ENCODE measurements around the gene ACOXL. TPM values are rescaled to one million over a fixed set of nuclear protein-coding genes. Genes with fewer than 3 reads are reported as not detected.

ACOXL gene
- total RNA-seq, 4 donors from 2014 or later, result 0.55 to 5.2 (median 1.1) TPM; not detected in 1

DNA sequence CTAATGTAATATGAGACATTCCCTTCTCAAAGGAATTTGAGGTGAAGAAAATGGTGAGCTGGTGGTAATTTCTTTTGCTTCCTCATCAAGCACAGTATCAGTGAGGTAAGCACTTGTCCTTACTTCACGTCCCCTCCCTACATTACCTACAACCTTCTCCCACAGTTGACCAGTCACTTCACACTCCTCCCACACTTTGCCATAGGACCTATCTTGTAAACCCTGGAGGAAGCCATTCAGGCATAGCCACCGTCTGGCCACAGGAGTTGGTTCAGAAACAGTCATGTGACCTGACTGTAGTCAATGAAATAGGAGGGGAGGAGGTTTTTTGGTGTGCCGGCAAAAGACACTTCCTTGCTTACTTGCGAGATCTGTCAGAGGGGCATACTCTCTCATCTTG is 12.1 kb downstream of the ACOXL start:
- no peak for DNase-seq
- TF ChIP-seq POLR2AphosphoS5 (IDR thresholded peaks at IDR 0.05) (no peak), EP300 (IDR thresholded peaks at IDR 0.05; ENCODE audit: low read depth) (no peak), POLR2A (IDR thresholded peaks at IDR 0.05) (no peak)
- TF ChIP-seq, protein P1, sequence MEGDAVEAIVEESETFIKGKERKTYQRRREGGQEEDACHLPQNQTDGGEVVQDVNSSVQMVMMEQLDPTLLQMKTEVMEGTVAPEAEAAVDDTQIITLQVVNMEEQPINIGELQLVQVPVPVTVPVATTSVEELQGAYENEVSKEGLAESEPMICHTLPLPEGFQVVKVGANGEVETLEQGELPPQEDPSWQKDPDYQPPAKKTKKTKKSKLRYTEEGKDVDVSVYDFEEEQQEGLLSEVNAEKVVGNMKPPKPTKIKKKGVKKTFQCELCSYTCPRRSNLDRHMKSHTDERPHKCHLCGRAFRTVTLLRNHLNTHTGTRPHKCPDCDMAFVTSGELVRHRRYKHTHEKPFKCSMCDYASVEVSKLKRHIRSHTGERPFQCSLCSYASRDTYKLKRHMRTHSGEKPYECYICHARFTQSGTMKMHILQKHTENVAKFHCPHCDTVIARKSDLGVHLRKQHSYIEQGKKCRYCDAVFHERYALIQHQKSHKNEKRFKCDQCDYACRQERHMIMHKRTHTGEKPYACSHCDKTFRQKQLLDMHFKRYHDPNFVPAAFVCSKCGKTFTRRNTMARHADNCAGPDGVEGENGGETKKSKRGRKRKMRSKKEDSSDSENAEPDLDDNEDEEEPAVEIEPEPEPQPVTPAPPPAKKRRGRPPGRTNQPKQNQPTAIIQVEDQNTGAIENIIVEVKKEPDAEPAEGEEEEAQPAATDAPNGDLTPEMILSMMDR (IDR thresholded peaks at IDR 0.05), result no peak
- Histone ChIP-seq H3K4me3 (no peak overlapping the region), H3K4me1 (no peaks in the 10 kb centered on the region), H3K27me3 (peaks cover 16% of the 10 kb centered on the region), H3K27ac (no peak overlapping the region), H3K36me3 (no peaks in the 10 kb centered on the region), H3K9me3 (no peaks in the 10 kb centered on the region)
- in situ Hi-C loops (cut with MboI; ENCODE audit: low pct_ligation_motif_present in 1 of 4, low pct_unique_long_range_greater_than_20kb in 1 of 4, low sequenced_read_pairs in 3 of 4), result no loop called here
- intact Hi-C loops (cut with DNase I; ENCODE audit: low total_unique reads), result no loop called here
- WGBS, 2 donors (ENCODE audit: low coverage in 1 of 2), result 71 to 77% methylated on average over 4 of the region's 4 CpGs

DNA sequence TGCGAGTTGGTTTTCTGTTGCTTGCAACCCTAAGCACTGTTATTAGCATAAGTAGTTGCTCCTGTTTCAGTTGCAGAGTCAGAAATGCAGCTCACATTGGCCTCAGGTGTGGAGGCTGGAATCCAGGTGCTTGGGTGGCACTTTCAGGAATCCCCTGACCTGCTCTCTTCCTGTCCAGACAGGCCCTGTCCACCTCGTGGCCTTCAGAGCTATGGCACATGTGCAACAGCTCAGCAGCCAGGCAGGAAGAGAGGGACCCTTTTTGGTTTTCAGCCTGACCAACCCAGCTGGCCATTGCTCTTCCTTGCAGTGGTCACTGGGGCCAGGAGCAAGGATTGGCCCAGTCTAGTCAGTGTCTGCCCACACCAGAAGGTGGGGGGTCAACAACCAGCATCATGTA is 12.7 kb downstream of the ACOXL start:
- Histone ChIP-seq H3K9me3 (no peaks in the 10 kb centered on the region), H3K27me3 (peaks cover 18% of the 10 kb centered on the region), H3K27ac (no peak overlapping the region), H3K36me3 (no peaks in the 10 kb centered on the region), H3K4me1 (no peaks in the 10 kb centered on the region), H3K4me3 (no peak overlapping the region)
- in situ Hi-C loops (cut with MboI; ENCODE audit: low pct_ligation_motif_present in 1 of 4, low pct_unique_long_range_greater_than_20kb in 1 of 4, low sequenced_read_pairs in 3 of 4), result no loop called here
- DNase-seq, result no peak
- TF ChIP-seq EP300 (IDR thresholded peaks at IDR 0.05; ENCODE audit: low read depth) (no peak), POLR2A (IDR thresholded peaks at IDR 0.05) (no peak), POLR2AphosphoS5 (IDR thresholded peaks at IDR 0.05) (no peak)
- TF ChIP-seq, protein P1 (IDR thresholded peaks at IDR 0.05), result no peak
- 94% methylated on average over 2 of the region's 2 CpGs; no CpG with 5 or more reads in 1 of the 2 donors for WGBS, 2 donors (ENCODE audit: low coverage in 1 of 2)
- intact Hi-C loops (cut with DNase I; ENCODE audit: low total_unique reads), result no loop called here

DNA sequence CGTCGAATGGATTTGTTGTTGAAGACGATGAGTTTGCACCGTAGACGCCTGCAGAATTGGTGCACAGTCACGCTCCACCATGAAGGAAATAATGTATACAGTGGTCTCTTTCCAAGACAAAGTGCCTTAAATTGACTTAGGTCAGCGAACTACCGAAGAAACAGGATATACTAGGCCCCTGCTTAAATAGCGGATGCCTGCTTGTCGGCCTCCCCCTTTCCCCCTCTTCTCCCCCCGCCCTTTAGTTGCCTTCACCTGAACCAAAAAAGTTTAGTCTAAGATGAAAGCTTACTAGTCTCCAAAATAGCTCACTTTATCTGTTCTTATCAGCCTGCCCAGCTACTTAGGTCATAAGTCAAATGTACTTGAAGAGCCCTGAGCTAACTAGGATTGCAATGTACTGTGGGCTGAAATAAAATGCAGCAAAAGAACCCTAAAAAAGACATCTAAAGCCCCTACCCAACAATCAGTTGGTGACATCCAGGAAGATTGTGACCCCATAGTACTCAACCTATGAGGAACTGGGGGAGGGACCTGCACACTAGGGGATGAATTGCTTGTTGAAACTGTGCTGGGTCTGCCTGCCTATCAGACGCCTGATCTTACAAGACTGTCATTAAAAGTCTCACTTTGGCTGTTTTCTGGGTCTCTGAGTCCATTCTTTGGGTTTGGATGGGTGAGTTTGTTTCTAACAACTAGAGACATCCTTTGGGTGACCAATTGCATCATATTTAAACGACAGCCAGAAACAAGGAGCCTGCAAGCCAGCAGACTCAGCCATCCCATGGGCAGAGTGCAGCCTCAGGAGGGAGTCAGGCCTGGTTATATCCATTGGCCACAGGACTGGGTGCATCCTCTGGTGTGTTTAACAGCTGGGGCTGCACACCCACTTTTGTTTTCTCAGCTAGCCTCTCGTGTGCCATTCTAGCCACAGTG is 14.5 kb downstream of the ACOXL start:
- TF ChIP-seq POLR2AphosphoS5 (IDR thresholded peaks at IDR 0.05) (no peak), POLR2A (IDR thresholded peaks at IDR 0.05) (no peak), EP300 (IDR thresholded peaks at IDR 0.05; ENCODE audit: low read depth) (no peak)
- TF ChIP-seq, protein P1 (IDR thresholded peaks at IDR 0.05), result no peak
- H3K9me3 ChIP-seq, result no peaks in the 10 kb centered on the region
- 87 to 100% methylated on average over 1 to 14 of the region's 14 CpGs for WGBS, 2 donors (ENCODE audit: low coverage in 1 of 2)
- no peaks in the 10 kb centered on the region for H3K4me1 ChIP-seq
- intact Hi-C loops (cut with DNase I; ENCODE audit: low total_unique reads) (no loop called here), in situ Hi-C loops (cut with MboI; ENCODE audit: low pct_ligation_motif_present in 1 of 4, low pct_unique_long_range_greater_than_20kb in 1 of 4, low sequenced_read_pairs in 3 of 4) (no loop called here)
- H3K27me3 ChIP-seq, result peaks cover 18% of the 10 kb centered on the region
- no peak overlapping the region for H3K27ac ChIP-seq
- no peak for DNase-seq
- no peak overlapping the region for H3K4me3 ChIP-seq
- no peaks in the 10 kb centered on the region for H3K36me3 ChIP-seq

DNA sequence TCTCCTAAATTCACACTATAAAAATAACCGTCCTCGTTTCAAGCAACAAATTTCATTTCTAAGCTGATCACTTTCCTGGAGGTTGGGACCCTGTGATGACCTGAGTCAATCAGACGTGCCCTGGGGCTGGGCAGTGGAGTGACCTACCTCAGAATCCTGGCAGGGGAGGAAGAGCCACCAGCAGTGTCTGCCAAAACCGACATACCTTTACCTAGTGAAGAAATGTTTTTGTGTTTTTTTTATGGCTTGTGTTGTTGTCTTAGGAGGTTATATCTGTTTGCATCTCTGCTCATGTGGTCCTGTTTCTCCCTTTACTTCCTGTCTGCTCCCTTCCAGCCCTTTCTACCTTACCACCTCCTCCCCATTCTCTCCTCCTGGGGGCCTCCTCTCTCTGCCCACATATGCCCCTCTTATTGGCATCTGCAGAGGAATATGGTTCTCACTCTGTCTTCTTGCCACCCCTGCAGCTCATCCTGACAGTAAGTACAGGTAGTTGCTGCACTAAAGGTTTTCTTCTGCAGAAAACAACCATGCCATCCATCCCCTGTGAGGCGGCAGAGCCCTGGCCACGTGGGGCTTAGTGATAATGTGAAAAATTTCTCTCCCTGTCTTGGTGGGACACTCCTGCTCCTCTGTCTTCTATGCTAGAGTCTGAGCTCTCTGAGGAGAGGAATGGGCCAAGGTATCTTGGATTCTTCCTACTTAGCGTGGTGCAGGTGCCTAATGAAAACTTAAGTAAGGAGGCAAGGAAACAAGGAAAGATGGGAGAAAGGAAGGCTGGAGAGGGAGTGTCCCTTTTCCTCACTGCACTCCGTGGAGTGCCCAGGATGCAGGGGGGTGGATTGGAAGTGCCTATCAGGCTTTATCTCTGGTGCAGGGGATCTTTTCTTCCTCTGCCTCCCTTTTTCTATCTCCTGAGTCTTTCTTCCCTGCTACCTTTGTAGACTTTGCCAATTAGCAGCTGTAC is 15.4 kb downstream of the ACOXL start:
- TF ChIP-seq, protein P1 (IDR thresholded peaks at IDR 0.05), result no peak
- no peak for TF ChIP-seq POLR2A (IDR thresholded peaks at IDR 0.05)
- no peak for TF ChIP-seq EP300 (IDR thresholded peaks at IDR 0.05; ENCODE audit: low read depth)
- no peak for TF ChIP-seq POLR2AphosphoS5 (IDR thresholded peaks at IDR 0.05)
- intact Hi-C loops (cut with DNase I; ENCODE audit: low total_unique reads) (no loop called here), in situ Hi-C loops (cut with MboI; ENCODE audit: low pct_ligation_motif_present in 1 of 4, low pct_unique_long_range_greater_than_20kb in 1 of 4, low sequenced_read_pairs in 3 of 4) (no loop called here)
- Histone ChIP-seq H3K4me3 (no peak overlapping the region), H3K27ac (no peak overlapping the region), H3K9me3 (no peaks in the 10 kb centered on the region), H3K4me1 (no peaks in the 10 kb centered on the region), H3K36me3 (no peaks in the 10 kb centered on the region), H3K27me3 (peaks cover 18% of the 10 kb centered on the region)
- DNase-seq, result no peak
- 57 to 60% methylated on average over 2 to 8 of the region's 8 CpGs for WGBS, 2 donors (ENCODE audit: low coverage in 1 of 2)

All from transverse colon (tissue), 4 donors.